Chondrocyte (in vitro differentiated cells): ENCODE measurements around the gene LTBP2. TPM values are rescaled to one million over a fixed set of nuclear protein-coding genes. Genes with fewer than 3 reads are reported as not detected.

Experiments used
- DNase-seq: peaks from one replicate; pipeline ENCODE4 v3.0.0; 2021; ENCODE audit warnings: mixed read lengths, low spot score
- H3K27ac Mint-ChIP-seq: one replicate; pipeline ENCODE4 v1.8.0; 2021; ENCODE audit warnings: mild to moderate bottlenecking, moderate library complexity, mixed read lengths; ENCODE audit not compliant: unreplicated experiment
- H3K27me3 Mint-ChIP-seq: 2 replicates; pipeline ENCODE4 v1.8.0; 2021; ENCODE audit warnings: low read depth, mixed read lengths
- H3K36me3 Mint-ChIP-seq: 2 replicates; pipeline ENCODE4 v1.8.0; 2021; ENCODE audit warnings: low read depth, mixed read lengths
- H3K4me1 Mint-ChIP-seq: 2 replicates; pipeline ENCODE4 v1.8.0; 2021; ENCODE audit warnings: low read depth, mild to moderate bottlenecking, mixed read lengths
- H3K4me3 Mint-ChIP-seq: one replicate; pipeline ENCODE4 v1.8.0; 2021; ENCODE audit warnings: mild to moderate bottlenecking, moderate library complexity, mixed read lengths; ENCODE audit not compliant: unreplicated experiment
- H3K9me3 Mint-ChIP-seq: 2 replicates; pipeline ENCODE4 v1.8.0; 2021; ENCODE audit warnings: low read depth, mixed read lengths
- CTCF ChIP-seq: fragments of 200-600 bp; sonication (generic); IDR thresholded peaks from 2 replicates; pipeline ENCODE4 v1.5.0; 2021; ENCODE audit warnings: antibody characterized with exemption, mild to moderate bottlenecking, moderate library complexity
- total RNA-seq: library from RNA; stranded (reverse); gene quantifications from 3 replicates; pipeline ENCODE4 v1.2.1, GENCODE V29; 2021

The LTBP2 gene
- total RNA-seq, 1 donor from 2014 or later = 215 TPM

- no peak for TF ChIP-seq CTCF
- DNase-seq = peak; percentile 71
- Mint-ChIP-seq H3K36me3 (peaks cover 29% of the 10 kb centered on the region), H3K27ac (peak overlapping the region; percentile 55), H3K27me3 (no peaks in the 10 kb centered on the region), H3K9me3 (no peaks in the 10 kb centered on the region), H3K4me1 (peaks cover 38% of the 10 kb centered on the region), H3K4me3 (no peak overlapping the region)
Measured at GRCh38 chr14:74518221-74518620, 93.8 kb downstream of the LTBP2 start.

GRCh38 chr14:74517731-74518130 lies 94.3 kb downstream of the LTBP2 start:
- Mint-ChIP-seq H3K4me3 (no peak overlapping the region), H3K36me3 (peaks cover 33% of the 10 kb centered on the region), H3K4me1 (peaks cover 41% of the 10 kb centered on the region), H3K27me3 (no peaks in the 10 kb centered on the region), H3K27ac (no peak overlapping the region), H3K9me3 (no peaks in the 10 kb centered on the region)
- TF ChIP-seq CTCF = no peak
- DNase-seq = peak; percentile 47

GRCh38 chr14:74516451-74517160 lies 95.4 kb downstream of the LTBP2 start:
- H3K27ac Mint-ChIP-seq = peak overlapping the region; percentile 66
- H3K4me1 Mint-ChIP-seq = peaks cover 49% of the 10 kb centered on the region
- H3K36me3 Mint-ChIP-seq = peaks cover 35% of the 10 kb centered on the region
- no peaks in the 10 kb centered on the region for H3K27me3 Mint-ChIP-seq
- H3K9me3 Mint-ChIP-seq = no peaks in the 10 kb centered on the region
- no peak overlapping the region for H3K4me3 Mint-ChIP-seq
- peak; percentile 79 for DNase-seq
- no peak for TF ChIP-seq CTCF

GRCh38 chr14:74515891-74516412 lies 96.1 kb downstream of the LTBP2 start:
- Mint-ChIP-seq H3K9me3 (no peaks in the 10 kb centered on the region), H3K36me3 (peaks cover 34% of the 10 kb centered on the region), H3K4me1 (peaks cover 56% of the 10 kb centered on the region), H3K4me3 (no peak overlapping the region), H3K27me3 (no peaks in the 10 kb centered on the region), H3K27ac (peak overlapping the region; percentile 70)
- TF ChIP-seq CTCF = no peak
- DNase-seq = peak; percentile 67

- H3K27ac Mint-ChIP-seq = peak overlapping the region; percentile 93
Measured at GRCh38 chr14:74514471-74514941, 97.5 kb downstream of the LTBP2 start.

More at GRCh38 chr14:74514471-74514941, 97.5 kb downstream of the LTBP2 start:
- TF ChIP-seq CTCF = no peak
- Mint-ChIP-seq H3K9me3 (no peaks in the 10 kb centered on the region), H3K27me3 (no peaks in the 10 kb centered on the region), H3K4me1 (peaks cover 70% of the 10 kb centered on the region), H3K4me3 (peak overlapping the region; percentile 31), H3K36me3 (peaks cover 28% of the 10 kb centered on the region)
- DNase-seq = no peak
